Prostate gland (tissue), 2 donors: Measurements from ENCODE around the gene ST3GAL6.

ENCODE experiments used
- CTCF ChIP-seq, 4 experiments: fragments of 200-600 bp in 2 of 4; fragments of 450-650 bp in 2 of 4; sonication (generic) in 2 of 4; IDR thresholded peaks; 1 replicate in 3 of 4; 2 replicates in 1 of 4; pipeline ENCODE4 v1.5.1; 2016 to 2019; ENCODE audit warnings: antibody characterized with exemption in 4 of 4, mild to moderate bottlenecking in 2 of 4, moderate library complexity in 2 of 4
- POLR2AphosphoS5 ChIP-seq: sonication (generic); formaldehyde crosslinking; IDR thresholded peaks from one replicate; pipeline ENCODE4 v1.6.1; 2017; ENCODE audit warnings: antibody characterized with exemption

GRCh38 chr3:98798820-98799219 lies 35.7 kb downstream of the ST3GAL6 start:
- no peak for TF ChIP-seq CTCF (IDR thresholded peaks at IDR 0.05)
- TF ChIP-seq POLR2AphosphoS5 = no peak
